ENCODE data around the gene ST6GALNAC5. TPM values are rescaled to one million over a fixed set of nuclear protein-coding genes. Genes with fewer than 3 reads are reported as not detected.
A peak's percentile ranks its signal among the peaks of the same experiment; 100 is the strongest.

Gene ST6GALNAC5
- total and polyA plus RNA-seq, 10 of the 15 experiments (the other 5 are each of a cell fraction or from before 2014, with no cell fraction given), result under 0.01 to 1.8 (median 0.07) TPM; not detected in 6

DNA sequence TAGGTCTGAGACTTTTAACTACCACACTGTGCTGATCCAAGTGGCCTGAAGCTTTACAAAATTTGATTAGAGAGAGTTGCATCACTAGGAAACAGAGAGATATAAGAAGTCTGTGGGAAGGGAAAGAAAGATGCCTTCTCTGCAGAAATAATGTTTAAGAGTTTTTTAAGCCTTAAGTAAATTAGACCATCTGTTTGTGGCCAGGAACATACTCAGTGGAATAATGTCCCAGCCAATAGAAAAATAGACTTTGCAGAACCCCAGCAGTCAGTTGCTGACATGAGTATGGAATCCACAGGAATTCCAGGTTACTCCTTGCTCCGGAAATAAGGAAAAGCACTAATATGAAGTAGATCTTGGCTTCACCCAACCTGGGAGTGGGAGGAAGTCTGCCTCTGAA lies 144.8 kb downstream of the ST6GALNAC5 start (continued):
- TF ChIP-seq EGR1 (IDR thresholded peaks at IDR 0.05; ENCODE audit: borderline replicate concordance in 1 of 2, low read depth in 2 of 2, low read length in 2 of 2), result no peak
- no peak for TF ChIP-seq USF2 (IDR thresholded peaks at IDR 0.05; ENCODE audit: borderline replicate concordance, low read depth, low read length)

GRCh38 chr1:77014073-77014788 lies 147.0 kb downstream of the ST6GALNAC5 start:
- ChIA-PET POLR2A (interaction anchor here (0.5 to 1.4 kb wide), 2 partner anchors 14 to 81 kb away, joined by 5 read pairs; no protein-coding TSS in a partner anchor), CTCF (interaction anchor here (1.1 kb wide), 1 partner anchor 66 kb away, joined by 3 read pairs; no protein-coding TSS in a partner anchor), RAD21 (ENCODE audit: unreplicated experiment) (no interaction called here), SMC1A (ENCODE audit: uncharacterized antibody, unreplicated experiment) (interaction anchor here (1.4 to 2.7 kb wide), 3 partner anchors 12 to 17 kb away, joined by 4 to 9 read pairs (median 5); no protein-coding TSS in a partner anchor)
- no peak for DNase-seq (ENCODE audit: low read depth, low spot score)
- in situ Hi-C loops (cut with MboI), result no loop called here
- 17% methylated on average over 5 of the region's 5 CpGs for WGBS (ENCODE audit: insufficient coverage, insufficient replicate concordance, low lambda C conversion rate, missing lambda C conversion rate)
- H3K9ac ChIP-seq (ENCODE audit: control insufficient read depth, insufficient read depth, low read length), result no peak overlapping the region
- intact Hi-C loops (cut with micrococcal nuclease; ENCODE audit: unreplicated experiment), result no loop called here
- no peak overlapping the region for H3K4me2 ChIP-seq (ENCODE audit: control insufficient read depth, insufficient read depth)
- H3K36me3 ChIP-seq (ENCODE audit: control insufficient read depth in 2 of 2, insufficient read depth in 2 of 2, low read length in 1 of 2), result no peaks in the 10 kb centered on the region
- no peaks in the 10 kb centered on the region for H3K4me1 ChIP-seq (ENCODE audit: control insufficient read depth, insufficient read depth, low read length)
- H3K4me3 ChIP-seq, result no peak overlapping the region
- ATAC-seq, result no peak
- no peaks in the 10 kb centered on the region for H3K9me3 ChIP-seq (replicated peaks; ENCODE audit: control insufficient read depth, insufficient read depth, low read length)
- no peak overlapping the region for H2AFZ ChIP-seq (ENCODE audit: control insufficient read depth, low read depth, low read length)
- no peaks in the 10 kb centered on the region for H3K27me3 ChIP-seq (replicated peaks in 1 of 2; ENCODE audit: control insufficient read depth in 2 of 2, insufficient read depth in 2 of 2, low read length in 1 of 2)
- TF ChIP-seq, protein P1, sequence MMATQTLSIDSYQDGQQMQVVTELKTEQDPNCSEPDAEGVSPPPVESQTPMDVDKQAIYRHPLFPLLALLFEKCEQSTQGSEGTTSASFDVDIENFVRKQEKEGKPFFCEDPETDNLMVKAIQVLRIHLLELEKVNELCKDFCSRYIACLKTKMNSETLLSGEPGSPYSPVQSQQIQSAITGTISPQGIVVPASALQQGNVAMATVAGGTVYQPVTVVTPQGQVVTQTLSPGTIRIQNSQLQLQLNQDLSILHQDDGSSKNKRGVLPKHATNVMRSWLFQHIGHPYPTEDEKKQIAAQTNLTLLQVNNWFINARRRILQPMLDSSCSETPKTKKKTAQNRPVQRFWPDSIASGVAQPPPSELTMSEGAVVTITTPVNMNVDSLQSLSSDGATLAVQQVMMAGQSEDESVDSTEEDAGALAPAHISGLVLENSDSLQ (IDR thresholded peaks at IDR 0.05), result peak; percentile 40; the same call in 1 of the 2 replicates
- no peak for TF ChIP-seq RAD51 (IDR thresholded peaks at IDR 0.05)
- no peak for FAIRE-seq
- no TSS peak for BruUV-seq (replicated peaks)
- H3K27ac ChIP-seq (ENCODE audit: control insufficient read depth, insufficient read depth), result no peak overlapping the region
- H4K20me1 ChIP-seq (ENCODE audit: control insufficient read depth, insufficient read depth), result no peaks in the 10 kb centered on the region
- H3K79me2 ChIP-seq (ENCODE audit: control insufficient read depth, insufficient read depth, low read length), result no peaks in the 10 kb centered on the region
